Adipocyte (in vitro differentiated cells): ENCODE results near the gene HHIPL1.

Experiments used
- DNase-seq: peaks from one replicate; pipeline ENCODE4 v3.0.0-alpha.2; 2015; ENCODE audit warnings: low read depth
- H3K27me3 ChIP-seq: replicated peaks from 2 replicates; pipeline ENCODE4 v1.7.0; 2013; ENCODE audit warnings: mild to moderate bottlenecking, low read length, moderate library complexity; ENCODE audit not compliant: control insufficient read depth, insufficient read depth
- H3K36me3 ChIP-seq: 2 replicates; pipeline ENCODE4 v1.7.0; 2013; ENCODE audit warnings: low read length, mild to moderate bottlenecking, moderate library complexity; ENCODE audit not compliant: control insufficient read depth, insufficient read depth, severe bottlenecking
- H3K4me1 ChIP-seq: 2 replicates; pipeline ENCODE4 v1.7.0; 2013; ENCODE audit warnings: mild to moderate bottlenecking, low read length, moderate library complexity; ENCODE audit not compliant: control insufficient read depth, insufficient read depth
- H3K4me3 ChIP-seq: 2 replicates; pipeline ENCODE4 v1.7.0; 2013; ENCODE audit warnings: mild to moderate bottlenecking, low read length, moderate library complexity
- H3K9ac ChIP-seq: 2 replicates; pipeline ENCODE4 v1.7.0; 2013; ENCODE audit warnings: mild to moderate bottlenecking, low read length, moderate library complexity
- H3K9me3 ChIP-seq: 2 replicates; pipeline ENCODE4 v1.7.0; 2013; ENCODE audit warnings: mild to moderate bottlenecking, low read length, moderate library complexity; ENCODE audit not compliant: control insufficient read depth

HHIPL1 gene

GRCh38 chr14:99674064-99674650, 29.2 kb downstream of the HHIPL1 start:
- H3K27me3 ChIP-seq, result no peaks in the 10 kb centered on the region
- no peak overlapping the region for H3K4me3 ChIP-seq
- H3K36me3 ChIP-seq, result no peaks in the 10 kb centered on the region
- peaks cover 16% of the 10 kb centered on the region for H3K9me3 ChIP-seq
- H3K4me1 ChIP-seq, result peaks cover 14% of the 10 kb centered on the region
- no peak overlapping the region for H3K9ac ChIP-seq
- no peak for DNase-seq

GRCh38 chr14:99674776-99675381, 29.9 kb downstream of the HHIPL1 start:
- Histone ChIP-seq H3K27me3 (no peaks in the 10 kb centered on the region), H3K4me1 (peaks cover 14% of the 10 kb centered on the region), H3K4me3 (no peak overlapping the region), H3K36me3 (no peaks in the 10 kb centered on the region), H3K9me3 (peaks cover 16% of the 10 kb centered on the region), H3K9ac (no peak overlapping the region)
- DNase-seq, result no peak

GRCh38 chr14:99675382-99675835, 30.5 kb downstream of the HHIPL1 start:
- Histone ChIP-seq H3K9me3 (peaks cover 16% of the 10 kb centered on the region), H3K27me3 (no peaks in the 10 kb centered on the region), H3K4me1 (peaks cover 12% of the 10 kb centered on the region), H3K4me3 (no peak overlapping the region), H3K9ac (no peak overlapping the region), H3K36me3 (no peaks in the 10 kb centered on the region)
- DNase-seq, result no peak

GRCh38 chr14:99675951-99676350, 31.0 kb downstream of the HHIPL1 start:
- Histone ChIP-seq H3K4me3 (no peak overlapping the region), H3K9me3 (peaks cover 16% of the 10 kb centered on the region), H3K4me1 (peaks cover 7% of the 10 kb centered on the region), H3K27me3 (no peaks in the 10 kb centered on the region), H3K9ac (no peak overlapping the region), H3K36me3 (no peaks in the 10 kb centered on the region)
- no peak for DNase-seq

- Histone ChIP-seq H3K4me1 (no peaks in the 10 kb centered on the region), H3K9ac (no peak overlapping the region), H3K9me3 (peaks cover 16% of the 10 kb centered on the region), H3K27me3 (no peaks in the 10 kb centered on the region), H3K36me3 (no peaks in the 10 kb centered on the region), H3K4me3 (no peak overlapping the region)
- no peak for DNase-seq
Observed at GRCh38 chr14:99676657-99677056, 31.7 kb downstream of the HHIPL1 start.

GRCh38 chr14:99677231-99678140, 32.6 kb downstream of the HHIPL1 start:
- peaks cover 16% of the 10 kb centered on the region for H3K9me3 ChIP-seq

GRCh38 chr14:99678198-99678597, 33.3 kb downstream of the HHIPL1 start:
- no peak overlapping the region for H3K4me3 ChIP-seq
- DNase-seq, result no peak
- H3K9ac ChIP-seq, result no peak overlapping the region
- no peaks in the 10 kb centered on the region for H3K36me3 ChIP-seq
- H3K4me1 ChIP-seq, result peaks cover 4% of the 10 kb centered on the region
- peaks cover 16% of the 10 kb centered on the region for H3K9me3 ChIP-seq
- no peaks in the 10 kb centered on the region for H3K27me3 ChIP-seq

More at GRCh38 chr14:99677231-99678140, 32.6 kb downstream of the HHIPL1 start:
- Histone ChIP-seq H3K27me3 (no peaks in the 10 kb centered on the region), H3K4me3 (no peak overlapping the region), H3K9ac (no peak overlapping the region), H3K4me1 (no peaks in the 10 kb centered on the region), H3K36me3 (no peaks in the 10 kb centered on the region)
- no peak for DNase-seq

GRCh38 chr14:99679111-99679510, 34.2 kb downstream of the HHIPL1 start:
- no peak for DNase-seq
- no peak overlapping the region for H3K9ac ChIP-seq
- H3K4me1 ChIP-seq, result peaks cover 6% of the 10 kb centered on the region
- H3K36me3 ChIP-seq, result no peaks in the 10 kb centered on the region
- peaks cover 16% of the 10 kb centered on the region for H3K9me3 ChIP-seq
- no peak overlapping the region for H3K4me3 ChIP-seq
- no peaks in the 10 kb centered on the region for H3K27me3 ChIP-seq

- peaks cover 6% of the 10 kb centered on the region for H3K4me1 ChIP-seq
- peaks cover 16% of the 10 kb centered on the region for H3K9me3 ChIP-seq
- H3K9ac ChIP-seq, result no peak overlapping the region
- no peaks in the 10 kb centered on the region for H3K36me3 ChIP-seq
- no peak overlapping the region for H3K4me3 ChIP-seq
- peaks cover under 1% of the 10 kb centered on the region for H3K27me3 ChIP-seq
- DNase-seq, result no peak
Observed at GRCh38 chr14:99679543-99679942, 34.6 kb downstream of the HHIPL1 start.

GRCh38 chr14:99679996-99680395, 35.1 kb downstream of the HHIPL1 start:
- DNase-seq, result no peak
- Histone ChIP-seq H3K4me3 (no peak overlapping the region), H3K9me3 (peaks cover 16% of the 10 kb centered on the region), H3K27me3 (peaks cover 3% of the 10 kb centered on the region), H3K36me3 (no peaks in the 10 kb centered on the region), H3K9ac (no peak overlapping the region), H3K4me1 (peaks cover 6% of the 10 kb centered on the region)

GRCh38 chr14:99681101-99681831, 36.3 kb downstream of the HHIPL1 start:
- no peaks in the 10 kb centered on the region for H3K36me3 ChIP-seq
- H3K4me3 ChIP-seq, result no peak overlapping the region
- H3K27me3 ChIP-seq, result peaks cover 9% of the 10 kb centered on the region
- DNase-seq, result no peak
- no peak overlapping the region for H3K9ac ChIP-seq
- peaks cover 16% of the 10 kb centered on the region for H3K9me3 ChIP-seq
- peaks cover 6% of the 10 kb centered on the region for H3K4me1 ChIP-seq
